HG02610 (cell line): ENCODE results near the gene NBR1.
"Not testable (repeated sequence)": the region's sequence is repeated elsewhere in the genome, so short reads cannot be mapped to it uniquely, and the experiment has no call there.

Experiments used
- ATAC-seq: cut with Tn5 transposase; IDR thresholded peaks from one replicate; pipeline ENCODE4 v1.9.1; 2021; ENCODE audit warnings: mild to moderate bottlenecking, moderate library complexity; ENCODE audit not compliant: unreplicated experiment

The NBR1 gene

GRCh38 chr17:43170766-43171585, at the start of gene NBR1:
Gene NBR1 (plus strand): TSS chr17:43171214. CDS start chr17:43175800, 4,586 bp downstream.
- peak; percentile 79 for ATAC-seq

- peak; percentile 95 for ATAC-seq
Measured at GRCh38 chr17:43125133-43125966, 45.7 kb upstream of the NBR1 start, which contains the start of gene BRCA1. Gene BRCA1 (minus strand): TSS chr17:43125364. CDS start chr17:43124096, 1,268 bp downstream.

GRCh38 chr17:43125967-43126910, 44.8 kb upstream of the NBR1 start:
- ATAC-seq = no peak

- no peak for ATAC-seq
Measured at GRCh38 chr17:43126911-43127290, 44.1 kb upstream of the NBR1 start.

- ATAC-seq = not testable (repeated sequence)
Measured at GRCh38 chr17:43127333-43127876, 43.6 kb upstream of the NBR1 start.

- ATAC-seq = no peak
Measured at GRCh38 chr17:43129671-43130010, 41.4 kb upstream of the NBR1 start.

- ATAC-seq = no peak
Measured at GRCh38 chr17:43132117-43132516, 38.9 kb upstream of the NBR1 start.

GRCh38 chr17:43133439-43133838, 37.6 kb upstream of the NBR1 start:
- not testable (repeated sequence) for ATAC-seq

- no peak for ATAC-seq
Measured at GRCh38 chr17:43134774-43135453, 36.1 kb upstream of the NBR1 start.

GRCh38 chr17:43135454-43135819, 35.6 kb upstream of the NBR1 start:
- no peak for ATAC-seq

- not testable (repeated sequence) for ATAC-seq
Measured at GRCh38 chr17:43136574-43136973, 34.4 kb upstream of the NBR1 start.

- not testable (repeated sequence) for ATAC-seq
Measured at GRCh38 chr17:43138531-43138930, 32.5 kb upstream of the NBR1 start.

- ATAC-seq = no peak
Measured at GRCh38 chr17:43140396-43141332, 30.4 kb upstream of the NBR1 start.

- no peak for ATAC-seq
Measured at GRCh38 chr17:43142153-43142552, 28.9 kb upstream of the NBR1 start.

- no peak for ATAC-seq
Measured at GRCh38 chr17:43143201-43143600, 27.8 kb upstream of the NBR1 start.

GRCh38 chr17:43146649-43147048, 24.4 kb upstream of the NBR1 start:
- ATAC-seq = no peak

GRCh38 chr17:43151880-43152456, 19.0 kb upstream of the NBR1 start:
- ATAC-seq = no peak

- ATAC-seq = not testable (repeated sequence)
Measured at GRCh38 chr17:43153197-43153835, 17.7 kb upstream of the NBR1 start.
